ENCODE data around the gene FHIP1B.

FHIP1B gene

DNA sequence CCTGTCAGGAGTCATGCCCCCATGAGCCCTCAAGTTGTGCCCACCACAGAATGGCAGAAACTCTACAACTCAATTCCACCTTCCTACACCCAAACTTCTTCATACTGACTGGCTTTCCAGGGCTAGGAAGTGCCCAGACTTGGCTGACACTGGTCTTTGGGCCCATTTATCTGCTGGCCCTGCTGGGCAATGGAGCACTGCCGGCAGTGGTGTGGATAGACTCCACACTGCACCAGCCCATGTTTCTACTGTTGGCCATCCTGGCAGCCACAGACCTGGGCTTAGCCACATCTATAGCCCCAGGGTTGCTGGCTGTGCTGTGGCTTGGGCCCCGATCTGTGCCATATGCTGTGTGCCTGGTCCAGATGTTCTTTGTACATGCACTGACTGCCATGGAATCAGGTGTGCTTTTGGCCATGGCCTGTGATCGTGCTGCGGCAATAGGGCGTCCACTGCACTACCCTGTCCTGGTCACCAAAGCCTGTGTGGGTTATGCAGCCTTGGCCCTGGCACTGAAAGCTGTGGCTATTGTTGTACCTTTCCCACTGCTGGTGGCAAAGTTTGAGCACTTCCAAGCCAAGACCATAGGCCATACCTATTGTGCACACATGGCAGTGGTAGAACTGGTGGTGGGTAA is 35.1 kb downstream of the FHIP1B start, which contains the start of gene OR52W1:
Gene OR52W1 (plus strand): TSS at position 51 of the 637 bp plus-strand sequence. CDS start 0 bp downstream, at position 51.
- no peak for DNase-seq

DNA sequence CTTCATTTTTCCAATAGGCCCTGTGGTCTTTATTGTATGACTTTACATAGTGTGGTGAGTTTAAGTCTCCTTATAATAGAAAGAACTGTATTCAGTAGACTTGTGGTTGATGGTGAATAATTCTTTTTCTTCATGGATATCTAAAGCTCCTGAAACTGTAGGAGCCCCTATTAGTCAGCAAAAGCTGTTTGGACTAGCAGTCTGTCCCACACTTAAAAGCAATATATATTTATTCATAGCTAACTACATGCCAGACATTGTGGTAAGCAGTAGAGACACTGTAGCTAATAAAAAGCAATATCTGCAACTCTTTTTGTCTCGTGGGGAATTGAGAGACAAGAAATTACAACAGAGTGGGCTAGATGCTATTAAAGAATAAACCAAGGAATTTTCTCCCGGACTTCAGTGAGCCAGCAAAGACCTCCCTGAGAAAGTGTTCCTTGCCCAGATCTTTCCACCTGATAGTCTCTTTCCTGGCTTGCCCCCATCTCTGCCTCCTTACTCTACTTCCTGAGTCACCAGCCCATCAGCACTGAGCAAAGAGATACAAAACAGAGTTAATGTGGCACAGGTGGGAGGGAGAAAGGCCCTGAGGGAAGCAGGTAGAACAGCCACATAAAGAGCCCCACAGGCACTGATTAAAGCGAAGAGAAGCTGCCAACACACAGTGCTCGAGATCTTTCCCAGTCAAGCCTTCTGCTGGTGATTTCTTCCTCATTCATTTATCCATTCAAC is 36.8 kb downstream of the FHIP1B start:
- DNase-seq, result no peak

DNA sequence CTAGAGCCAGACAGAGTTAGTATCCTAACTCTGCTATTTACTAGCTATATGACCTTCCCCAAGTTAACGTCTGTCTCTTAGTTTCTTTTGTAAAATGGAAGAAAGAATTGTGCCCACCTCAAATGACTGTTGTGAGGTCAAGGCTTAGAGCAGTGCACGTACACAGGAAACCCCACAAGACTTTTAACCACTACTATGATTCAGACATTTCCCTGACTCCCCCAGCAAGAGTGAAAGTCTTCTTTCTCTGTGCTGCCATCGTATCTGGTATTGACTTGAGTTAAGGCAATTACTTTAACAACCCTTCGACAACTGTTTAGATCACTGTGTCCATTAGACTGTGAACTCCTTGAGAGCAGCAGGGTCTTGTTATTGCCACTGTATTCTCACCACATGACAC is 38.0 kb downstream of the FHIP1B start:
- DNase-seq, result no peak

DNA sequence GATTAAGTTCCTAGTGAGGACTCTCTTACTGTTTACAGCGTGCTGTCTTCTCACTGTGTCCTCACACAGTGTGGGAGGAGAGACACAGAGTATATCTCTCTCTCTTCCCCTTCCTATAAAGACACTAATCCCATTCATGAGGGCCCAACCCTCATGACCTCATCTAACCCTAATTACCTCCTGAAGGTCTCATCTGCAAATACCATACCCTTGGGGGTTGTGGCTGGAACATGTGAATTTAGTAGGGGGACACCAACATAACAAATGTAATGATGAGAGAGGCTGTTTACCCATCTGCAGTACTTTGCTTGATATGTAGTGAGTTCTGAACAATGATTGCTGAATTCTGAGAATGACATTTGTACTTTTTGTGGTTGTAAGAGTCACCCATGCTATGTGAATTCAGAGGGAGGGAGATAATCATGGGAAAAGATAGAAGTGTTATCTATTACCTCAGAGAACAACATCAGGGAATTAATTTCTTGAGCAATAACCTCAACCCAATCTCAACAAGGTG is 40.3 kb downstream of the FHIP1B start:
- no peak for DNase-seq

DNA sequence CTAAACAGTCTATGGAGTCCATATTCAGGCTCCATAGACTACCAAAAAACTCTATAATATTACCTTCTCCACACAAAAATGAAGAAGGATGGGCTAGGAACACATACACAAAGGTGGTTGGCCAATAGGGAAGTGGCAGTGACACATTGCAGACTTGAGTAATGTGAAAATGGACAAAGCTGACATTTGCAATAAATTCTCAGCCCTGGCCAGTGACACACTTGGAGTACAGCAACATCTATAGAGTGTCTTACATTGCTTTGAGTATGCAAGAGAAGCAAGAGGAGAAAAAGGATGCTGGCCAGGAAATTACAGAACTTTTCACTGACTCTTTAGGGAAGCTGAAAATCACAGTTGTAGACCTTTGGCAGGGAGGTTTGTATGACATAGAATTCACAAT is 42.7 kb downstream of the FHIP1B start:
- DNase-seq, result no peak

DNA sequence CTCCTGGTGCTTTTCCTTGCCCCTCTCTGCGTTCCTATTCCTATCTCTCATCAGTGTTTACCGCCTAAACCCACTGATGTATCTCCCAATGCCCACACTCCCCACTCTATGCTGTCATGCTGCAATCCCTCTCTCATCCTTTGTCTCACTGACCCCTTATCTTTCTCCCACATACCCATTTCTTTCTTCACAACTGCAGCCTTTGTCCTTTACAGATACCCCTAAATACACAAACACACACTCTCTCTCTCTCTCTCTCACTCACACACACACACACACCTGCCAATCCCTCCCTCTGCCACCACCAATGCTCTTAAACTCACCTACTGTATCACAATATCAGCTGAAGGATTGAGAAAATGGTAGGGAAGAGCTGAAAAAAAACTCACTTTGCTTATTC is 59.0 kb downstream of the FHIP1B start:
- no peak for DNase-seq

DNA sequence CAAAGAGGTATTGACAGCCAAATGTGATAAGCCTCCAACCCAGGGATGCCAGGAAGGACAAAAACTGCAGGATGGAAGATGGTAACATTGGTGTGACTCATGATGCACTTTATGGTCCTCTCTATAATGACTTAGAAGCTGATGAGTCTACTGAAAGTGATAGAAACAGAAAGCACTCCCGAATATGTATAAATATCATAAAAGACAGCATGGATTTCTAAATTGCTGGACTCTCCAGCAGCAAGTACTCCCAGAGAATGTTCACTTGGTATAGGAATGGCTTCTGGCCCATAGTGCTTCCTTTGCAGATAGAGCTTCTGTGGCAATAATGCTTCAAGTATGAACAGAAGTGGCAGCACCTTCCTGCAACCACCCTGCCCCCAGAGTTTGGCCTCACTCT is 64.2 kb downstream of the FHIP1B start, which contains the start of gene OR52B2:
Gene OR52B2 (minus strand): TSS at position 101 of the 400 bp plus-strand sequence. CDS start 0 bp downstream, at position 101.
- no peak for DNase-seq

Data from activated CD4-positive, CD25-positive, alpha-beta regulatory T cell (primary cell).